ENCODE results near the gene CHST11. TPM values are rescaled to one million over a fixed set of nuclear protein-coding genes. Genes with fewer than 3 reads are reported as not detected.

Gene CHST11
- polyA plus RNA-seq, 1 donor (not counting 4 experiments of a cell fraction or from before 2014, with no cell fraction given), result 11.9 TPM

DNA sequence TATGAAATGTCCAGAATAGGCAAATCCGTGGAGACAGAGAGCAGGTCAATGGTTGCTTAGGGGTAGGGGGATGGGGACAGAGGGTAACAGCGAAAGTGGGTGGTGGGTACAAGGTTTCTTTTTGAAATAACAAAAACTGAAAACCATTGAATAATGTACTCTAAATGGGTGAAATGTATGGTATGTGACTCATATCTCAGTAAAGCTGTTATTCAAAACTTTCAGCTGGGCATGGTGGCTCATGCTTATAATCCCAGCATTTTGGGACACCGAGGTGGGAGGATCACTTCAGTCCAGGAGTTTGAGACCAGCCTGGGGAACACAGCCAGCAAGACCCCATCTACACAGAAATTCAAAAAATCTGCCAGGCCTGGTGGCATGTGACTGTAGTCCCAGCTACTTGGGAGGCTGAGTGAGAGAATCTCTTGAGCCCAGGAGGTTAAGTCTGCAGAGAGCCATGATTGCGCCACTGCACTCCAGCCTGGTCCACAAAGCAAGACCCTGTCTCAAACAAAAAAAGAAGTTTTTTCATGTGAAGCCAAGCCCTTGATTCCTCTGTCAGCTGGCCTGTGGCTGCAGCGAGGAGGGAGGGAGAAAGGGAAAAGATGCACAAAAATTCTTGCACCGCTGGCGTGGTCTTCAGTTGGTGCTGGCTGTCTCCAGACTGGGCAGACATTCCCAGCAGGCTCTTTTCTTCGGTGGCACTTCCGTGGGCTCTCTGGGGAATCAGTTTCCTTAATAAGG lies 253.1 kb downstream of the CHST11 start:
- Histone ChIP-seq H3K9me3 (ENCODE audit: control insufficient read depth, low read depth, low read length) (no peaks in the 10 kb centered on the region), H3K27ac (ENCODE audit: control insufficient read depth, insufficient read depth, low read length) (no peak overlapping the region), H3K4me2 (ENCODE audit: control insufficient read depth, extremely low read depth, insufficient read depth, low read depth, low read length) (no peak overlapping the region), H3K4me1 (ENCODE audit: control insufficient read depth, extremely low read depth, insufficient read depth, low read length) (no peaks in the 10 kb centered on the region), H3K27me3 (ENCODE audit: control insufficient read depth, extremely low read depth, insufficient read depth, low read length) (no peaks in the 10 kb centered on the region), H2AFZ (ENCODE audit: control insufficient read depth, low read length) (no peak overlapping the region), H3K36me3 (ENCODE audit: control insufficient read depth in 2 of 2, extremely low read depth in 1 of 2, insufficient read depth in 2 of 2, low read length in 2 of 2) (no peaks in the 10 kb centered on the region), H3K4me3 (ENCODE audit: control insufficient read depth in 2 of 3, extremely low read depth in 1 of 3, insufficient read depth in 2 of 3, low read depth in 1 of 3, low read length in 3 of 3) (no peak overlapping the region), H3K9me1 (ENCODE audit: control insufficient read depth, extremely low read depth, insufficient read depth, low read length) (peaks cover 3% of the 10 kb centered on the region), H3K79me2 (ENCODE audit: control insufficient read depth, insufficient read depth, low read length) (no peaks in the 10 kb centered on the region), H4K20me1 (ENCODE audit: control insufficient read depth, extremely low read depth, insufficient read depth, low read length) (no peaks in the 10 kb centered on the region), H3K9ac (ENCODE audit: control insufficient read depth, extremely low read depth, insufficient read depth, low read length) (no peak overlapping the region)
- DNase-seq (ENCODE audit: low read depth, low spot score) (no peak), FAIRE-seq (no peak)
- dilution Hi-C loops (cut with MboI; ENCODE audit: extremely low pct_ligation_motif_present, low sequenced_read_pairs), result no loop called here
- TF ChIP-seq, protein P1, sequence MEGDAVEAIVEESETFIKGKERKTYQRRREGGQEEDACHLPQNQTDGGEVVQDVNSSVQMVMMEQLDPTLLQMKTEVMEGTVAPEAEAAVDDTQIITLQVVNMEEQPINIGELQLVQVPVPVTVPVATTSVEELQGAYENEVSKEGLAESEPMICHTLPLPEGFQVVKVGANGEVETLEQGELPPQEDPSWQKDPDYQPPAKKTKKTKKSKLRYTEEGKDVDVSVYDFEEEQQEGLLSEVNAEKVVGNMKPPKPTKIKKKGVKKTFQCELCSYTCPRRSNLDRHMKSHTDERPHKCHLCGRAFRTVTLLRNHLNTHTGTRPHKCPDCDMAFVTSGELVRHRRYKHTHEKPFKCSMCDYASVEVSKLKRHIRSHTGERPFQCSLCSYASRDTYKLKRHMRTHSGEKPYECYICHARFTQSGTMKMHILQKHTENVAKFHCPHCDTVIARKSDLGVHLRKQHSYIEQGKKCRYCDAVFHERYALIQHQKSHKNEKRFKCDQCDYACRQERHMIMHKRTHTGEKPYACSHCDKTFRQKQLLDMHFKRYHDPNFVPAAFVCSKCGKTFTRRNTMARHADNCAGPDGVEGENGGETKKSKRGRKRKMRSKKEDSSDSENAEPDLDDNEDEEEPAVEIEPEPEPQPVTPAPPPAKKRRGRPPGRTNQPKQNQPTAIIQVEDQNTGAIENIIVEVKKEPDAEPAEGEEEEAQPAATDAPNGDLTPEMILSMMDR (optimal IDR thresholded peaks at IDR 0.05 in 1 of 3, IDR thresholded peaks at IDR 0.05 in 1 of 3, conservative IDR thresholded peaks at IDR 0.05 in 1 of 3; ENCODE audit: extremely low read depth in 1 of 3, insufficient read depth in 2 of 3, low read length in 3 of 3), result no peak
- no peak for TF ChIP-seq EZH2 (IDR thresholded peaks at IDR 0.05; ENCODE audit: low read length)

DNA sequence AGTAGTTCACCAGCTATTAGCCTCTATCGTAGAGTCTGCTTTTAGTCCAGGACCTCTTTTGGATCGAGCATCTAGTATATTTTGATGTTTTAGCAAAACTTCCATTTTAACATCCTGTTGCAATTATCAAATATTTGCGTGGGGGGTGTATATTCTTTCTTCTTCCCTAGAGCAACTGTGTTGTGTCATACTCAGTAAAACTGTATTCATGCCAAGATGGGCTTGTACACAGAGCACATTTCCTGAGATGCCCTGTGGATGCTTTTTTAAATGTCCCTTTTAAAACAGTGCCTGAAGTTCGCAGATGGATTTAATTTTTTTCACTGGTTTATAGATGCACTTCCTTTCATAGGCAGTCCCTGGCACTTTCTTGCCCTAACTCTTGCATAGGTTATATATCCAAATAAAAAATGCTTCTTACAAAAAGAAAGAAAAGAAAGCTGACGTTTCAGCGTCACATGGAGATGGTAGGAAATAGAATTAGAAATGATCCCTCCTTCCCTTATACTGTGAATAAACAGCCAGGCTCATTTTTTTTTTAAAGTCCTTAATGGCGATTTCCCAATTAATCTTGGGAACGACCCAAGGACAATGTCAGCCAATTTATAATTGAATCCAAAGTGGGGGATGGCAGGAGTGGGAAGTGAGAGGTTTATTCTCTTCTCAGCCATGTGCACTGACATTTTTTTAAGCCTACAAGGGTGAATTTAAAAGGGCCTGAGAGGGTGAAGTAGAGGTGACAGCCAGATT lies 254.4 kb downstream of the CHST11 start:
- no peak for TF ChIP-seq EZH2 (IDR thresholded peaks at IDR 0.05; ENCODE audit: low read length)
- TF ChIP-seq, protein P1 (optimal IDR thresholded peaks at IDR 0.05 in 1 of 3, IDR thresholded peaks at IDR 0.05 in 1 of 3, conservative IDR thresholded peaks at IDR 0.05 in 1 of 3; ENCODE audit: extremely low read depth in 1 of 3, insufficient read depth in 2 of 3, low read length in 3 of 3), result no peak
- Histone ChIP-seq H3K9me1 (ENCODE audit: control insufficient read depth, extremely low read depth, insufficient read depth, low read length) (peaks cover 3% of the 10 kb centered on the region), H3K27ac (ENCODE audit: control insufficient read depth, insufficient read depth, low read length) (no peak overlapping the region), H3K36me3 (ENCODE audit: control insufficient read depth in 2 of 2, extremely low read depth in 1 of 2, insufficient read depth in 2 of 2, low read length in 2 of 2) (no peaks in the 10 kb centered on the region), H3K4me1 (ENCODE audit: control insufficient read depth, extremely low read depth, insufficient read depth, low read length) (no peaks in the 10 kb centered on the region), H4K20me1 (ENCODE audit: control insufficient read depth, extremely low read depth, insufficient read depth, low read length) (no peaks in the 10 kb centered on the region), H3K79me2 (ENCODE audit: control insufficient read depth, insufficient read depth, low read length) (no peaks in the 10 kb centered on the region), H3K9me3 (ENCODE audit: control insufficient read depth, low read depth, low read length) (no peaks in the 10 kb centered on the region), H3K4me2 (ENCODE audit: control insufficient read depth, extremely low read depth, insufficient read depth, low read depth, low read length) (no peak overlapping the region), H3K9ac (ENCODE audit: control insufficient read depth, extremely low read depth, insufficient read depth, low read length) (no peak overlapping the region), H3K4me3 (ENCODE audit: control insufficient read depth in 2 of 3, extremely low read depth in 1 of 3, insufficient read depth in 2 of 3, low read depth in 1 of 3, low read length in 3 of 3) (no peak overlapping the region), H3K27me3 (ENCODE audit: control insufficient read depth, extremely low read depth, insufficient read depth, low read length) (no peaks in the 10 kb centered on the region), H2AFZ (ENCODE audit: control insufficient read depth, low read length) (no peak overlapping the region)
- dilution Hi-C loops (cut with MboI; ENCODE audit: extremely low pct_ligation_motif_present, low sequenced_read_pairs), result no loop called here
- FAIRE-seq (no peak), DNase-seq (ENCODE audit: low read depth, low spot score) (no peak)
